Measurements from ENCODE around the gene FXN.
"Not testable (repeated sequence)": the region's sequence is repeated elsewhere in the genome, so short reads cannot be mapped to it uniquely, and the experiment has no call there.

The FXN gene

GRCh38 chr9:69097923-69098593 is 62.5 kb downstream of the FXN start:
- DNase-seq (ENCODE audit: low read depth, low spot score): no peak

GRCh38 chr9:69103348-69103996 is 67.9 kb downstream of the FXN start:
- not testable (repeated sequence) for DNase-seq (ENCODE audit: low read depth, low spot score)

- peak; percentile 94 for DNase-seq (ENCODE audit: low read depth, low spot score)
These were observed 69.4 kb downstream of the FXN start for GRCh38 chr9:69104830-69105527.

- no peak for DNase-seq (ENCODE audit: low read depth, low spot score)
These were observed 72.2 kb downstream of the FXN start for GRCh38 chr9:69107771-69108170.

- not testable (repeated sequence) for DNase-seq (ENCODE audit: low read depth, low spot score)
These were observed 73.2 kb downstream of the FXN start for GRCh38 chr9:69108706-69109105.

GRCh38 chr9:69109152-69109551 is 73.6 kb downstream of the FXN start:
- no peak for DNase-seq (ENCODE audit: low read depth, low spot score)

GRCh38 chr9:69112646-69113045 is 77.1 kb downstream of the FXN start:
- not testable (repeated sequence) for DNase-seq (ENCODE audit: low read depth, low spot score)

GRCh38 chr9:69115621-69116020 is 80.1 kb downstream of the FXN start:
- no peak for DNase-seq (ENCODE audit: low read depth, low spot score)

- DNase-seq (ENCODE audit: low read depth, low spot score): no peak
These were observed 83.1 kb downstream of the FXN start for GRCh38 chr9:69118656-69119055.

- peak; percentile 93 for DNase-seq (ENCODE audit: low read depth, low spot score)
These were observed 85.0 kb downstream of the FXN start for GRCh38 chr9:69120380-69121154.

GRCh38 chr9:69121155-69122081 is 85.9 kb downstream of the FXN start:
- peak; percentile 76 for DNase-seq (ENCODE audit: low read depth, low spot score)

GRCh38 chr9:69122082-69122548 is 86.6 kb downstream of the FXN start:
- DNase-seq (ENCODE audit: low read depth, low spot score): peak; percentile 89

- DNase-seq (ENCODE audit: low read depth, low spot score): peak; percentile 74
These were observed 87.1 kb downstream of the FXN start for GRCh38 chr9:69122549-69123141.

GRCh38 chr9:69130456-69131441 is 95.2 kb downstream of the FXN start:
- DNase-seq (ENCODE audit: low read depth, low spot score): no peak

GRCh38 chr9:69131682-69132081 is 96.1 kb downstream of the FXN start:
- peak; percentile 50 for DNase-seq (ENCODE audit: low read depth, low spot score)

GRCh38 chr9:69132361-69132760 is 96.8 kb downstream of the FXN start:
- DNase-seq (ENCODE audit: low read depth, low spot score): no peak

- DNase-seq (ENCODE audit: low read depth, low spot score): no peak
These were observed 98.9 kb downstream of the FXN start for GRCh38 chr9:69134412-69134811.

- DNase-seq (ENCODE audit: low read depth, low spot score): no peak
These were observed 100.6 kb downstream of the FXN start for GRCh38 chr9:69136185-69136584.

- DNase-seq (ENCODE audit: low read depth, low spot score): no peak
These were observed 101.2 kb downstream of the FXN start for GRCh38 chr9:69136779-69137178.
